ENCODE data around the gene SLC5A10.

GRCh38 chr17:18958611-18959010 lies 6.6 kb downstream of the SLC5A10 start:
- TF ChIP-seq CTCF (conservative IDR thresholded peaks at IDR 0.05), result no peak
- no peak for TF ChIP-seq ZFX (IDR thresholded peaks at IDR 0.05)

All from C4-2B (cell line).